Lower leg skin (tissue), 3 donors: ENCODE data around the gene ZNF444.

Source experiments
- CTCF ChIP-seq, 3 donors: fragments of 450-650 bp; IDR thresholded peaks; one replicate each; pipeline ENCODE4 v1.5.1; 2016; ENCODE audit warnings: antibody characterized with exemption in 3 of 3, mild to moderate bottlenecking in 3 of 3, moderate library complexity in 2 of 3
- POLR2A ChIP-seq, 2 donors: fragments of 450-650 bp; IDR thresholded peaks; one replicate each; pipeline ENCODE4 v1.6.1; 2016 to 2017; ENCODE audit warnings: antibody characterized with exemption in 2 of 2, mild to moderate bottlenecking in 1 of 2, moderate library complexity in 1 of 2

GRCh38 chr19:56133858-56134653, 7.0 kb upstream of the ZNF444 start:
- TF ChIP-seq POLR2A (IDR thresholded peaks at IDR 0.05) (no peak), CTCF (IDR thresholded peaks at IDR 0.05) (no peak)
